GM23338 (cell line): ENCODE results near the gene HTR1E. TPM values are rescaled to one million over a fixed set of nuclear protein-coding genes. Genes with fewer than 3 reads are reported as not detected.
"Not testable (repeated sequence)": the region's sequence is repeated elsewhere in the genome, so short reads cannot be mapped to it uniquely, and the experiment has no call there.

ENCODE experiments used
- ATAC-seq: fragments of 200-7000 bp; cut with Tn5 transposase; 3 replicates; pipeline ENCODE4 v1.9.1; 2020
- DNase-seq: peaks from one replicate; pipeline ENCODE4 v3.0.0-alpha.2; 2015; ENCODE audit warnings: low spot score
- H2AFZ ChIP-seq: fragments of 200-600 bp; sonication (generic); 2 replicates; pipeline ENCODE4 v1.8.0; 2016; ENCODE audit warnings: antibody characterized with exemption, mild to moderate bottlenecking, moderate library complexity
- H3F3A ChIP-seq: fragments of 200-600 bp; sonication (generic); replicated peaks from 2 replicates; pipeline ENCODE4 v1.8.0; 2017; ENCODE audit warnings: antibody characterized with exemption, mixed run types, low read depth
- H3K27ac ChIP-seq: fragments of 200-600 bp; sonication (generic); 2 replicates; pipeline ENCODE4 v1.6.1; 2016; ENCODE audit warnings: low read depth
- H3K27me3 ChIP-seq: fragments of 200-600 bp; sonication (generic); 2 replicates; pipeline ENCODE4 v1.8.0; 2016; ENCODE audit warnings: mild to moderate bottlenecking, mixed run types, moderate library complexity; ENCODE audit not compliant: insufficient read depth
- H3K36me3 ChIP-seq: fragments of 200-600 bp; sonication (generic); 2 replicates; pipeline ENCODE4 v1.8.0; 2016; ENCODE audit warnings: mild to moderate bottlenecking; ENCODE audit not compliant: insufficient read depth
- H3K4me1 ChIP-seq: fragments of 200-600 bp; sonication (generic); 2 replicates; pipeline ENCODE4 v1.8.0; 2016; ENCODE audit warnings: mild to moderate bottlenecking, moderate library complexity; ENCODE audit not compliant: insufficient read depth
- H3K4me2 ChIP-seq: fragments of 200-600 bp; sonication (generic); 2 replicates; pipeline ENCODE4 v1.7.1; 2017; ENCODE audit warnings: mixed run types
- H3K4me3 ChIP-seq: fragments of 200-600 bp; sonication (generic); 2 replicates; pipeline ENCODE4 v1.6.1; 2016; ENCODE audit warnings: mixed run types
- H3K79me2 ChIP-seq: fragments of 200-600 bp; sonication (generic); replicated peaks from 2 replicates; pipeline ENCODE4 v1.8.0; 2017; ENCODE audit warnings: mild to moderate bottlenecking; ENCODE audit not compliant: insufficient read depth
- H3K9me2 ChIP-seq: fragments of 200-600 bp; sonication (generic); 2 replicates; pipeline ENCODE4 v1.8.0; 2017; ENCODE audit not compliant: insufficient read depth
- H4K20me1 ChIP-seq: fragments of 200-600 bp; sonication (generic); replicated peaks from 2 replicates; pipeline ENCODE4 v1.8.0; 2017; ENCODE audit warnings: mild to moderate bottlenecking; ENCODE audit not compliant: insufficient read depth
- H3K27ac Mint-ChIP-seq: 2 replicates; pipeline ENCODE4 v1.8.0; 2020; ENCODE audit warnings: inconsistent platforms, mild to moderate bottlenecking, moderate library complexity, mixed read lengths
- H3K27me3 Mint-ChIP-seq: 3 replicates; pipeline ENCODE4 v1.8.0; 2022; ENCODE audit warnings: low read depth, mild to moderate bottlenecking, moderate library complexity, mixed read lengths, inconsistent platforms; ENCODE audit not compliant: insufficient read depth, poor library complexity
- H3K36me3 Mint-ChIP-seq: 3 replicates; pipeline ENCODE4 v1.8.0; 2021; ENCODE audit warnings: low read depth, mild to moderate bottlenecking, inconsistent platforms, moderate library complexity, mixed read lengths
- H3K4me1 Mint-ChIP-seq: 3 replicates; pipeline ENCODE4 v1.8.0; 2020; ENCODE audit warnings: mild to moderate bottlenecking, inconsistent platforms, mixed read lengths
- H3K4me3 Mint-ChIP-seq: 3 replicates; pipeline ENCODE4 v1.8.0; 2021; ENCODE audit warnings: moderate library complexity, mild to moderate bottlenecking, inconsistent platforms, mixed read lengths
- H3K9me3 Mint-ChIP-seq: 3 replicates; pipeline ENCODE4 v1.8.0; 2020; ENCODE audit warnings: moderate library complexity, mild to moderate bottlenecking, inconsistent platforms, mixed read lengths
- CREB1 ChIP-seq: fragments of 250-450 bp; sonication (Bioruptor Pico); IDR thresholded peaks from 2 replicates; pipeline ENCODE4 v1.5.0; 2020; ENCODE audit warnings: low read depth, mild to moderate bottlenecking, moderate library complexity
- CTCF ChIP-seq, 2 experiments: fragments of 200-600 bp in 1 of 2; sonication (generic) in 1 of 2; conservative IDR thresholded peaks; 2 replicates each; pipeline versions ENCODE4 v1.5.1 to v1.6.1; 2016 to 2017; ENCODE audit warnings: antibody characterized with exemption in 2 of 2, low read depth in 2 of 2, mild to moderate bottlenecking in 2 of 2, moderate library complexity in 1 of 2
- JUNB ChIP-seq: IDR thresholded peaks from one replicate; pipeline ENCODE4 v1.6.1; 2016; ENCODE audit warnings: antibody characterized with exemption; ENCODE audit not compliant: unreplicated experiment
- POLR2AphosphoS5 ChIP-seq: IDR thresholded peaks from 2 replicates; pipeline ENCODE4 v1.6.1; 2016; ENCODE audit warnings: antibody characterized with exemption, low read depth
- ZNF331 ChIP-seq: fragments of 250-450 bp; sonication (Bioruptor Pico); IDR thresholded peaks from 2 replicates; pipeline ENCODE4 v1.5.0; 2020; ENCODE audit warnings: low read depth, mild to moderate bottlenecking, moderate library complexity
- polyA plus RNA-seq: library from polyadenylated mRNA; unstranded; fragments of >200 nt; fragmentation: Nextera tagmentation; extraction: Ambion mirVana; gene quantifications from 2 replicates; pipeline ENCODE4 v1.2.1, GENCODE V29; 2016
- total RNA-seq: library from RNA; depleted of rRNA; stranded (reverse); fragments of >200 nt; shearing (Covaris generic); gene quantifications from 2 replicates; pipeline ENCODE4 v1.2.3, GENCODE V29; 2014
- TF ChIP-seq, protein P1 (sequence below): IDR thresholded peaks from one replicate; pipeline ENCODE4 v1.6.1; 2018; ENCODE audit warnings: antibody characterized with exemption; ENCODE audit not compliant: unreplicated experiment

Gene HTR1E
- total and polyA plus RNA-seq, 2 experiments from 2014 or later, result not detected

DNA sequence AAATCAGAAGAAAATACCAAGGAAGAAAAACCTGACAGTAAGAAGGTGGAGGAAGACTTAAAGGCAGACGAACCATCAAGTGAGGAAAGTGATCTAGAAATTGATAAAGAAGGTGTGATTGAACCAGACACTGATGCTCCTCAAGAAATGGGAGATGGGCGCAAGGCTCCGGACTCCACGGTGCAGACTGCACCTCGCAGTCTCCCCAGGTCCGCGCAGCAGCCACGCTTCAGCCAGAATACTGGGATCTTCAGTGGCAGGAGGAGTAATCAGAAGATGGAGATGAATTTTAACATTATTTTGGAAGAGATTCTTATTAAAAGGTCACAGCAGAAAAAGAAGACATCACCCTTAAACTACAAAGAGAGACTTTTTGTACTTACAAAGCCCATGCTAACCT, 40.1 kb upstream of the HTR1E start:
- Histone ChIP-seq H3K4me2 (peak overlapping the region; percentile 65), H3K4me1 (peaks cover 11% of the 10 kb centered on the region), H2AFZ (peak overlapping the region; percentile 76; the same call in 1 of the 2 replicates)
- not testable (repeated sequence) for DNase-seq, H4K20me1 ChIP-seq, H3K27ac ChIP-seq, H3K4me3 ChIP-seq, H3K9me2 ChIP-seq, H3K79me2 ChIP-seq, H3K27me3 ChIP-seq, H3K36me3 ChIP-seq, H3F3A ChIP-seq, H3K27ac Mint-ChIP-seq, H3K36me3 Mint-ChIP-seq
- peaks cover 18% of the 10 kb centered on the region; the same call in 2 of the 3 replicates for H3K9me3 Mint-ChIP-seq
- 0 out of 3 replicates have a peak, but pooled peaks have one; percentile 23 for ATAC-seq
- peak overlapping the region; percentile 35 for H3K4me3 Mint-ChIP-seq
- H3K4me1 Mint-ChIP-seq, result peaks cover 30% of the 10 kb centered on the region
- H3K27me3 Mint-ChIP-seq, result peaks cover 12% of the 10 kb centered on the region

DNA sequence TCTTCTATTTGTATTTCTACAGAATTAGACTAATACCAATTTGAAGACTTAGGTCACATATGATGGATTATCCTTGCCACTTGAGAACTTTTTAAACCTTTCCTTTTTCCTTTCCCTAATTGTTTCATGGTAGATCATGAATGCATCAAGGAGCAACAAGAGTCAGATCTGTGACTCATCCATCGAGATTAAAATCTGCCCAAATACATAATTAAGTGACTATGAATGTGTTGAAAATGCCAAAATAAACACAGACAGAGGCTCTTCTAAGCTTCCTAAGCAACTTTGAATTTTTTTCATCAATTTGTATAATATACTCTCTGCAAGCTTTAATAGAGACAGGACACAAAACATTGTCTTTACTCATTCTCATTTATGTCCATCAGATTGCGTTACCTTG, 23.5 kb upstream of the HTR1E start:
- Histone ChIP-seq H3K27me3 (no peaks in the 10 kb centered on the region), H3K4me1 (no peaks in the 10 kb centered on the region), H3K36me3 (no peaks in the 10 kb centered on the region), H3K27ac (no peak overlapping the region), H3K9me2 (0 out of 2 replicates have a peak, but pooled peaks cover 3% of the 10 kb centered on the region), H3K79me2 (no peaks in the 10 kb centered on the region), H2AFZ (no peak overlapping the region), H4K20me1 (no peaks in the 10 kb centered on the region), H3K4me2 (no peak overlapping the region), H3K4me3 (no peak overlapping the region), H3F3A (no peaks in the 10 kb centered on the region)
- H3K4me3 Mint-ChIP-seq, result no peak overlapping the region
- H3K36me3 Mint-ChIP-seq, result no peaks in the 10 kb centered on the region
- ATAC-seq (no peak), DNase-seq (no peak)
- H3K27ac Mint-ChIP-seq, result no peak overlapping the region
- peaks cover 4% of the 10 kb centered on the region for H3K4me1 Mint-ChIP-seq
- H3K9me3 Mint-ChIP-seq, result no peaks in the 10 kb centered on the region
- TF ChIP-seq POLR2AphosphoS5, result no peak
- TF ChIP-seq CTCF (conservative IDR thresholded peaks at IDR 0.05; ENCODE audit: low read depth in 2 of 2), result no peak
- TF ChIP-seq JUNB, result no peak
- TF ChIP-seq ZNF331 (CRISPR knock-in tag), result no peak
- no peak for TF ChIP-seq CREB1 (CRISPR knock-in tag)
- no peaks in the 10 kb centered on the region for H3K27me3 Mint-ChIP-seq

GRCh38 chr6:86916393-86916792, 20.9 kb upstream of the HTR1E start:
- TF ChIP-seq, protein P1, sequence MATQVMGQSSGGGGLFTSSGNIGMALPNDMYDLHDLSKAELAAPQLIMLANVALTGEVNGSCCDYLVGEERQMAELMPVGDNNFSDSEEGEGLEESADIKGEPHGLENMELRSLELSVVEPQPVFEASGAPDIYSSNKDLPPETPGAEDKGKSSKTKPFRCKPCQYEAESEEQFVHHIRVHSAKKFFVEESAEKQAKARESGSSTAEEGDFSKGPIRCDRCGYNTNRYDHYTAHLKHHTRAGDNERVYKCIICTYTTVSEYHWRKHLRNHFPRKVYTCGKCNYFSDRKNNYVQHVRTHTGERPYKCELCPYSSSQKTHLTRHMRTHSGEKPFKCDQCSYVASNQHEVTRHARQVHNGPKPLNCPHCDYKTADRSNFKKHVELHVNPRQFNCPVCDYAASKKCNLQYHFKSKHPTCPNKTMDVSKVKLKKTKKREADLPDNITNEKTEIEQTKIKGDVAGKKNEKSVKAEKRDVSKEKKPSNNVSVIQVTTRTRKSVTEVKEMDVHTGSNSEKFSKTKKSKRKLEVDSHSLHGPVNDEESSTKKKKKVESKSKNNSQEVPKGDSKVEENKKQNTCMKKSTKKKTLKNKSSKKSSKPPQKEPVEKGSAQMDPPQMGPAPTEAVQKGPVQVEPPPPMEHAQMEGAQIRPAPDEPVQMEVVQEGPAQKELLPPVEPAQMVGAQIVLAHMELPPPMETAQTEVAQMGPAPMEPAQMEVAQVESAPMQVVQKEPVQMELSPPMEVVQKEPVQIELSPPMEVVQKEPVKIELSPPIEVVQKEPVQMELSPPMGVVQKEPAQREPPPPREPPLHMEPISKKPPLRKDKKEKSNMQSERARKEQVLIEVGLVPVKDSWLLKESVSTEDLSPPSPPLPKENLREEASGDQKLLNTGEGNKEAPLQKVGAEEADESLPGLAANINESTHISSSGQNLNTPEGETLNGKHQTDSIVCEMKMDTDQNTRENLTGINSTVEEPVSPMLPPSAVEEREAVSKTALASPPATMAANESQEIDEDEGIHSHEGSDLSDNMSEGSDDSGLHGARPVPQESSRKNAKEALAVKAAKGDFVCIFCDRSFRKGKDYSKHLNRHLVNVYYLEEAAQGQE, result no peak
- TF ChIP-seq POLR2AphosphoS5, result no peak
- Histone ChIP-seq H3K27me3 (no peaks in the 10 kb centered on the region), H3F3A (no peaks in the 10 kb centered on the region), H3K79me2 (no peaks in the 10 kb centered on the region), H3K4me1 (no peaks in the 10 kb centered on the region), H4K20me1 (no peaks in the 10 kb centered on the region), H3K36me3 (no peaks in the 10 kb centered on the region), H3K4me3 (no peak overlapping the region), H2AFZ (no peak overlapping the region), H3K4me2 (no peak overlapping the region), H3K27ac (no peak overlapping the region), H3K9me2 (0 out of 2 replicates have a peak, but pooled peaks cover 3% of the 10 kb centered on the region)
- H3K4me1 Mint-ChIP-seq, result peaks cover 4% of the 10 kb centered on the region
- peaks cover 6% of the 10 kb centered on the region; the same call in 1 of the 3 replicates for H3K36me3 Mint-ChIP-seq
- H3K9me3 Mint-ChIP-seq, result peaks cover 7% of the 10 kb centered on the region; the same call in 2 of the 3 replicates
- no peak overlapping the region for H3K4me3 Mint-ChIP-seq
- ATAC-seq, result no peak
- DNase-seq, result no peak
- no peak overlapping the region for H3K27ac Mint-ChIP-seq
- peaks cover 2% of the 10 kb centered on the region for H3K27me3 Mint-ChIP-seq

DNA sequence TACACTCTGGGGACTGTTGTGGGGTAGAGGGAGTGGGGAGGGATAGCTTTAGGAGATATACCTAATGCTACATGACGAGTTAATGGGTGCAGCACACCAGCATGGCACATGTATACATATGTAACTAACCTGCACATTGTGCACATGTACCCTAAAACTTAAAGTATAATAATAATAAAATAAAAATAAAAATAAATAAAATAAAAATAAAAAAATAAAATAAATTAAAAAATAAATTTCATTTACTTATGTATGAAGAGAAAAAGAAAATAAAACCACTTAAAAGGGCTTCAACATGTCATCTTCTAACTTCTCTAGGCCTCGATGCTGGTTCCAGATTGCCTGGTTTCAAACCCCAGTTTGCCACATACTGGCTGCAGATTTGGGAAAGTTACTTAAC, 10.2 kb upstream of the HTR1E start:
- H2AFZ ChIP-seq, H3F3A ChIP-seq, H3K4me3 Mint-ChIP-seq, H3K27ac Mint-ChIP-seq, H3K36me3 ChIP-seq, DNase-seq, H3K4me2 ChIP-seq, H3K4me1 ChIP-seq, H3K4me1 Mint-ChIP-seq, H3K9me3 Mint-ChIP-seq, H3K27me3 ChIP-seq, H3K27ac ChIP-seq, H3K4me3 ChIP-seq, H4K20me1 ChIP-seq, ATAC-seq, H3K9me2 ChIP-seq, H3K79me2 ChIP-seq, H3K27me3 Mint-ChIP-seq, H3K36me3 Mint-ChIP-seq: not testable (repeated sequence)
